Liver (tissue), 3 donors: ENCODE measurements around the gene GPI.

ENCODE experiments used
- ATF3 ChIP-seq: IDR thresholded peaks from 2 replicates; pipeline ENCODE4 v1.6.1; 2016; ENCODE audit warnings: antibody characterized with exemption
- CTCF ChIP-seq: fragments of 150-350 bp; IDR thresholded peaks from 2 replicates; pipeline ENCODE4 v1.5.1; 2017; ENCODE audit warnings: improper control_type of control experiment, low read depth, low read length; ENCODE audit not compliant: missing input control
- GABPA ChIP-seq, 2 donors: IDR thresholded peaks in 1 of 2; conservative IDR thresholded peaks in 1 of 2; 2 replicates each; pipeline ENCODE4 v1.6.1; 2016; ENCODE audit warnings: antibody characterized with exemption in 2 of 2, mild to moderate bottlenecking in 1 of 2, moderate library complexity in 1 of 2
- RAD21 ChIP-seq, 2 donors: IDR thresholded peaks; 2 replicates each; pipeline ENCODE4 v1.6.1; 2016; ENCODE audit warnings: antibody characterized with exemption in 2 of 2, mild to moderate bottlenecking in 2 of 2
- REST ChIP-seq: IDR thresholded peaks from 2 replicates; pipeline ENCODE4 v1.6.1; 2016; ENCODE audit warnings: antibody characterized with exemption, mild to moderate bottlenecking
- ZBTB33 ChIP-seq: IDR thresholded peaks from 2 replicates; pipeline ENCODE4 v1.6.1; 2016; ENCODE audit warnings: antibody characterized with exemption
- donor health status: healthy.
- donor health status: healthy.

- no peak for TF ChIP-seq ZBTB33
- no peak for TF ChIP-seq CTCF
- no peak for TF ChIP-seq RAD21 (IDR thresholded peaks at IDR 0.05)
- no peak for TF ChIP-seq GABPA (IDR thresholded peaks at IDR 0.05 in 1 of 2, conservative IDR thresholded peaks at IDR 0.05 in 1 of 2)
- TF ChIP-seq ATF3 = no peak
- no peak for TF ChIP-seq REST
Measured at GRCh38 chr19:34436716-34437115, 71.7 kb downstream of the GPI start.
